HG03108 (cell line): ENCODE results near the gene GRM8.

Experiments used
- ATAC-seq: cut with Tn5 transposase; IDR thresholded peaks from one replicate; pipeline ENCODE4 v1.9.1; 2021; ENCODE audit warnings: moderate library complexity; ENCODE audit not compliant: unreplicated experiment

The GRM8 gene

DNA sequence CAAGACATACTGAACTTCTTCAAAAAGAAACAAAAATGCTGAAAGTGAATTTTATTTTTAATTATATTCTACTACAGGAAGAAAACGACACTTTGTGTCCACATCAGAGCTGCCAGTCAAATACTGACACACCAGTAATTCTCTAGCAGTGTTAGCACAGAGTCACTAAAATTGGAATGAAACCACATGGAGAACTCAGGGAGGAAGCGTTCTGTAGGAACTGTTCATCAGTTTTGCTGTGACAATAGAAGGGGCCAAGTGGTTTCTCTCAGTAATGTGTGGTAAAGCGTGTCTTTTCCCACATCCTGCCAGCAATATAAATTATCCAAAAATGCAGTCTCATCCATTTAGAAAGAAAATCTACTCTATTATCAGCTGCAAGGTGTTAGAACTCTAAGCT, 683.3 kb downstream of the GRM8 start:
- ATAC-seq: peak; percentile 80

DNA sequence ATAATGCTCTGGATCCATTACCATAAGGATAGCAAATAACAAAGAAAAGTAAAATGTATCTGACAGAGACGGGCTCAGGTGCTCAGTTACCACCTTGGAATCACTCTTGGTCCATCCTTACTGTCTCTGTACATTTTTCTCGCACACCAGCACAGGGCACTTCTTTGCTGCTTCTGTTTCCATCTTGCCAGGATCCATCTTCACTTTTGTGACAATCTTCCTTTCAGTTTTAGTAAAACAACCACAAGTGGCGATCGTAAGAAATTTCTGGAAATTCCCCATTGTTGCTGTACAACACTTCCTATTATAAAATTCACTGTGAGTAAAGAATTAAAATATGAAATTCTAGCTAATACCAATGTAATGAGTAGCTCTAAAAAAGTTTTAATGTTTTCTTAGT, 695.5 kb downstream of the GRM8 start:
- ATAC-seq: no peak

- ATAC-seq: no peak
These were observed 711.3 kb downstream of the GRM8 start for GRCh38 chr7:126541406-126541805.

DNA sequence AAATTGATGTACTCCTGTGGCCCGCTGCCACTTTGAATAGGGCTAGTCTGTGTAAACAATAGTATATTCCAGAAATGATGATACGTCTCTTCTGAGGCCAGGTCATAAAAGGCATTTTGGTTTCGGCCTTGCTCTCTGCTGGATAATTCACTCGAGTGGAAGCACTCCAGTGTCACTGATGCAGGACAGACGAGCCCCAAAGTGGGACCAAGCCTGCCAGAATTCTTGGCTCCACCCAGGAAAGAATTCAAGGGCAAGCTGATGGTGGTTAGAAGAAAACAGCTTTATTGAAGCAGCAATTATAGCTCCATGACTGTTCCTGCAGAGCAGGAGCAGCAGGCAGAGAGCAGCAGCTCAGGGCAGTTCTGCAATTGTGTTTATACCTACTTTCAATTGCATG, 717.6 kb downstream of the GRM8 start:
- no peak for ATAC-seq

DNA sequence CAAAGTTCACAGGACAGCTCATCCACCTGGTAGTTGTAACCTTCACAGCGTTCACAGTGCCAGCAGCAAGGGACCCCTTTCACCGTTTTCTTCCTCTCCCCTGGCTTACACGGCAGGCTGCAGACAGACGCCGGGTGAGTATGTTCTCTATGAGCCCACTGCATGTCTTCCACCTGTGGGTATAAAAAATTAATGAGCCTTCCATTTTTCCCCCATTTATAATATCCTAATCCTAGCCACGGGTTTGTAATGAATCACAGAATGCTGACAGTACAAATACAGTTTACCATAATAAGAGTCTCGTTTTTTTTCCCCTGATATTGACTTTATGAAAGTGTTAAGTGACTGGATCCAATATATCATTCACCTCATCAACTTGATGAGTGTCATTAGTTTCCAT, 719.0 kb downstream of the GRM8 start:
- ATAC-seq: no peak

- ATAC-seq: no peak
These were observed 722.9 kb downstream of the GRM8 start for GRCh38 chr7:126529833-126530232.

GRCh38 chr7:126529254-126529653, 723.5 kb downstream of the GRM8 start:
- no peak for ATAC-seq

GRCh38 chr7:126525906-126526305, 726.8 kb downstream of the GRM8 start:
- no peak for ATAC-seq

DNA sequence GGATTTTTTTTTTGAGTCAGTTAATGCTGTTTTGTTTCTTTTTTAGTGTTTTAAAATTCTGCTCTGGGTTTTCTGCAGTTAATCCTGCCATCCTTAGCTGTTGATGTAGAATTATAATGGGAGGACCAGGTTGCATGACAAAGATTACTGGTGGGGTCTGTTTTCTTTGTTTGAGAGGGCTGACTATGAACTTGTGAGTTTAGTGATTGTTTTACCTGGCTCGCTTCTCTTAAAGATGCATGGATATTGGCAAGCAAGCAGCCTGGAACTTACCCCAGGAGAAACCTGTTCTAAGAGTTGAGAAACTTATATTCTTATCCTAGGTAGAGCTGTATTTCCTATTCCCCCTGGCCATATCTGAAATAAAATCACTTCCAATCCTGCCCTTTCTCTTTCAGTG, 727.8 kb downstream of the GRM8 start:
- no peak for ATAC-seq

DNA sequence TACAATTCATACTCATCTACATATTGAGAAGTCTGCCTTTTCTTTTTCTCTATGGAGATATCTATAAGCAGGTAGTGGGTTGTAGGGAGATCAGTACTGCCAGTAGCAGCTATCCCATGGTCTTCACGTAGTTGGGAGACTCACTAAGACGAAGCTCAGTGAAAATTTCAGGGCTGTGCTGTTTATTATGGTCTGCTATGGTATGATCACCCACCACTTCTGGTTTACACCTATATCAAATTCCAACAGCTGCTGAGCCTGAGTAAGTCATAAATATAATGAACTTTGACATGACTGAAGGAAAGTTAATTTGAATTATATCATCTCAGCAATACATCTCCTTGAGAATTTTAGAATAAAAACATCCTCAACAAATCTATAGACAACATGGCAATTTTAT, 741.7 kb downstream of the GRM8 start:
- no peak for ATAC-seq

- ATAC-seq: no peak
These were observed 751.1 kb downstream of the GRM8 start for GRCh38 chr7:126501617-126502016.

GRCh38 chr7:126499481-126499880, 753.3 kb downstream of the GRM8 start:
- no peak for ATAC-seq

- ATAC-seq: no peak
These were observed 757.0 kb downstream of the GRM8 start for GRCh38 chr7:126495733-126496132.

- no peak for ATAC-seq
These were observed 757.7 kb downstream of the GRM8 start for GRCh38 chr7:126495001-126495400.

DNA sequence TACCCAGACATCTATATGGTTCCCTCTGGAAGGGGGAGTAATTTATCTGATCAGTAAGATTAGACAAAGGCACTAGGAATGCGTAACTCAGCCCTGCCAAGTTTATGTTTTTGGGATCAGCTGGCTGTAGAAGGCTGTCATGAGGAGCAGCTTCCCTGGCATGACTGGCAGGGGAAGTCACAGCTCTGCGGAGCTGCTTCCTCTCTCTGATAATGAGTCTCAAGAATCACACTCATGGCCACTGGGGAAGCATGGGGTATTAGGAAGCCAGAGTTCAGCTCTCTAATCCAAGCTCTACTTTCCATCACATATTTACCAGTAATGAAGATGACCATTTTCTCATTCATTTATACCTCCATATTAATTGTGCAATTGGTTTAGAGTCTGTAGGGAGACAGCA, 758.9 kb downstream of the GRM8 start:
- ATAC-seq: no peak

GRCh38 chr7:126489874-126490273, 762.9 kb downstream of the GRM8 start:
- no peak for ATAC-seq

GRCh38 chr7:126487728-126488442, 764.9 kb downstream of the GRM8 start:
- no peak for ATAC-seq

DNA sequence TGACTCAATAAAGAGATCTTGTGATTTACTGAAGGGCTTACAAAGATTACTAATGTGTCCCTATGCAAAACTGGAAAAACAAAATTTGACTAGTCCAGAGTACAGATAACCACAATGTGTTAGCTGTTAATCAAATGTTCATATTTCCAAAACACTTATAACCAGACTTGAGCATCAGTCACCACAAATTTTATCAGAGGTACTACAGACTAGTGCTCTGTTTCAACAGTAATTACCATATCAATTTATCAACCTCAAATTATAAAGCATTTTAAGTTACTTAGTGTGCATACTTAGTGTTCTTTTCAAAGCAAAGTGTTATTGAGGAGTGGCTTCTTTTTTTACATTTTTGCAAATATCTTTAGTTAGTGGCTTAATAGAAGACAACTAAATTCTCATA, 765.9 kb downstream of the GRM8 start:
- ATAC-seq: no peak

DNA sequence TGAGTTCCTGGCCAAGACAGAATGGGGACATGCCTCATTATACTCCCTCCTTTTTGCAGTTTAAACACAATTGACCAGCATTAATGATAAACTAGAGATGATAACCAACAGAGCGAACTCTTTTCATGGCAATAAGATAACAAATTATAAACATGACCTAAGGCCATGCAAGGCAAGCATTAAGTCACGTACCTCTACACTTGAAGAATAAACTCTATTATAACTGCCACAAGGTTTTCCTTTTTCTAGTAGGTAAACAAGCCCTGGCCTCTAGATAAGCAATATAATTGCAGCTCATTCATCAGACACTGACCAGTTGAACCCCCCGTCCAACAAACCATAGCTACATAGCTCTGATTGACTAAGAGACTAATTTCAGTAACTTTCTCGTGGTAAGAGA, 767.0 kb downstream of the GRM8 start:
- no peak for ATAC-seq

GRCh38 chr7:126483972-126484371, 768.8 kb downstream of the GRM8 start:
- ATAC-seq: no peak

DNA sequence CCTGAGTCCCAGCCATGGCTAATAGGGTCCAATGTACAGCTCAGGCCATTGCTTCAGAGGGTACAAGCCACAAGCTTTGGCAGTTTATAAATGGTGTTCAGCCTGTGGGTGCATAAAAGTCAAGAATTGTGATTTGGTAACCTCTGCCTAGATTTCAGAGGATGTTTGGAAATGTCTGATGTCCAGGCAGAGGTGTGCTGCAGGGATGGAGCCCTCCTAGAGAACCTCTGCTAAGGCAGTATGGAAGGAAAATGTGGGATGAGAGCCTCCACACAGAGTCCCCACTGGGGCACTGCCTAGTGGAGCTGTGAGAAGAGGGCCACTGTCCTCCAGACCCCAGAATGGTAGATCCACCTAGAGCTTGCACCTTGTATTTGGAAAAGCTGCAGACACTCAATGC, 779.9 kb downstream of the GRM8 start:
- ATAC-seq: no peak

- no peak for ATAC-seq
These were observed 790.3 kb downstream of the GRM8 start for GRCh38 chr7:126462405-126462804.

GRCh38 chr7:126460664-126461063, 792.1 kb downstream of the GRM8 start:
- ATAC-seq: no peak
